Mesenchymal stem cell (in vitro differentiated cells and primary cell): ENCODE data around the gene BID.
A peak's percentile ranks its signal among the peaks of the same experiment; 100 is the strongest.

Source experiments
- DNase-seq: peaks from one replicate; pipeline ENCODE4 v3.0.0-alpha.2; 2013
- H2AFZ ChIP-seq: one replicate; pipeline ENCODE4 v1.6.1; 2013; ENCODE audit warnings: low read depth, mild to moderate bottlenecking, control low read depth, inconsistent platforms, low read length, moderate library complexity
- H2AK5ac ChIP-seq: 2 replicates; pipeline ENCODE4 v1.6.1; 2013; ENCODE audit warnings: low read length, moderate library complexity, mild to moderate bottlenecking, inconsistent platforms; ENCODE audit not compliant: severe bottlenecking
- H2BK120ac ChIP-seq: one replicate; pipeline ENCODE4 v1.6.1; 2013; ENCODE audit warnings: low read depth, mild to moderate bottlenecking, inconsistent platforms, low read length, moderate library complexity
- H2BK12ac ChIP-seq, 2 experiments: one replicate each; pipeline ENCODE4 v1.6.1; 2013; ENCODE audit warnings: inconsistent platforms in 2 of 2, low read length in 2 of 2, mild to moderate bottlenecking in 2 of 2, moderate library complexity in 2 of 2, control low read depth in 1 of 2
- H2BK15ac ChIP-seq: one replicate; pipeline ENCODE4 v1.6.1; 2013; ENCODE audit warnings: mild to moderate bottlenecking, low read depth, inconsistent platforms; ENCODE audit not compliant: poor library complexity, severe bottlenecking
- H2BK5ac ChIP-seq: 2 replicates; pipeline ENCODE4 v1.6.1; 2013; ENCODE audit warnings: low read depth, mild to moderate bottlenecking, low read length, control low read depth, inconsistent platforms; ENCODE audit not compliant: poor library complexity, severe bottlenecking
- H3K14ac ChIP-seq, 2 experiments: one replicate each; pipeline ENCODE4 v1.6.1; 2013; ENCODE audit warnings: inconsistent platforms in 2 of 2, low read length in 2 of 2, control low read depth in 1 of 2, mild to moderate bottlenecking in 1 of 2, moderate library complexity in 1 of 2
- H3K18ac ChIP-seq, 2 experiments: one replicate each; pipeline ENCODE4 v1.6.1; 2013; ENCODE audit warnings: inconsistent platforms in 2 of 2, low read length in 2 of 2, control low read depth in 1 of 2, low read depth in 1 of 2, mild to moderate bottlenecking in 1 of 2
- H3K23ac ChIP-seq, 2 experiments: one replicate each; pipeline ENCODE4 v1.6.1; 2013; ENCODE audit warnings: inconsistent platforms in 2 of 2, low read length in 2 of 2, mild to moderate bottlenecking in 2 of 2, moderate library complexity in 2 of 2, control low read depth in 1 of 2
- H3K27ac ChIP-seq: 2 replicates; pipeline ENCODE4 v1.5.1; 2013; ENCODE audit warnings: mild to moderate bottlenecking, moderate library complexity, low read length, control low read depth, inconsistent platforms; ENCODE audit not compliant: poor library complexity, severe bottlenecking
- H3K27me3 ChIP-seq, 2 experiments: 2 replicates each; pipeline versions ENCODE4 v1.6.1 to v1.7.0; 2013; ENCODE audit warnings: low read length in 2 of 2, mild to moderate bottlenecking in 2 of 2, moderate library complexity in 2 of 2, control low read depth in 1 of 2, inconsistent platforms in 1 of 2; ENCODE audit not compliant: control insufficient read depth in 1 of 2, insufficient read depth in 1 of 2
- H3K36me3 ChIP-seq, 2 experiments: 2 replicates each; pipeline versions ENCODE4 v1.6.1 to v1.7.0; 2013; ENCODE audit warnings: low read length in 2 of 2, control low read depth in 1 of 2, inconsistent platforms in 1 of 2, low read depth in 1 of 2, mild to moderate bottlenecking in 1 of 2; ENCODE audit not compliant: insufficient read depth in 2 of 2, control insufficient read depth in 1 of 2
- H3K4ac ChIP-seq, 2 experiments: one replicate each; pipeline ENCODE4 v1.6.1; 2013; ENCODE audit warnings: inconsistent platforms in 2 of 2, low read length in 2 of 2, mild to moderate bottlenecking in 2 of 2, moderate library complexity in 2 of 2, control low read depth in 1 of 2, low read depth in 1 of 2
- H3K4me1 ChIP-seq: 2 replicates; pipeline ENCODE4 v1.6.1; 2013; ENCODE audit warnings: low read depth, low read length, control low read depth; ENCODE audit not compliant: control insufficient read depth, insufficient read depth
- H3K4me2 ChIP-seq: 2 replicates; pipeline ENCODE4 v1.6.1; 2013; ENCODE audit warnings: low read length, mild to moderate bottlenecking, inconsistent platforms; ENCODE audit not compliant: poor library complexity, severe bottlenecking
- H3K4me3 ChIP-seq, 2 experiments: 2 replicates each; pipeline versions ENCODE4 v1.5.1 to v1.7.0; 2013; ENCODE audit warnings: low read length in 2 of 2, mild to moderate bottlenecking in 2 of 2, control low read depth in 1 of 2, low read depth in 1 of 2; ENCODE audit not compliant: insufficient read depth in 1 of 2
- H3K79me1 ChIP-seq: replicated peaks from 2 replicates; pipeline ENCODE4 v1.6.1; 2013; ENCODE audit warnings: mild to moderate bottlenecking, control low read depth, low read length, inconsistent platforms; ENCODE audit not compliant: poor library complexity, severe bottlenecking
- H3K9ac ChIP-seq: 2 replicates; pipeline ENCODE4 v1.7.0; 2013; ENCODE audit warnings: mild to moderate bottlenecking, low read length, moderate library complexity
- H3K9me3 ChIP-seq: 2 replicates; pipeline ENCODE4 v1.7.0; 2013; ENCODE audit warnings: mild to moderate bottlenecking, low read length; ENCODE audit not compliant: control insufficient read depth
- H4K8ac ChIP-seq: one replicate; pipeline ENCODE4 v1.6.1; 2013; ENCODE audit warnings: inconsistent platforms, mild to moderate bottlenecking, low read length, moderate library complexity
- H4K91ac ChIP-seq: one replicate; pipeline ENCODE4 v1.6.1; 2013; ENCODE audit warnings: mild to moderate bottlenecking, low read length, inconsistent platforms
- WGBS: methylation state at CpG from one replicate; pipeline ENCODE4 v1.1.7; 2013; ENCODE audit warnings: mixed read lengths; 5-methylcytosine and 5-hydroxymethylcytosine counted together

The BID gene

DNA sequence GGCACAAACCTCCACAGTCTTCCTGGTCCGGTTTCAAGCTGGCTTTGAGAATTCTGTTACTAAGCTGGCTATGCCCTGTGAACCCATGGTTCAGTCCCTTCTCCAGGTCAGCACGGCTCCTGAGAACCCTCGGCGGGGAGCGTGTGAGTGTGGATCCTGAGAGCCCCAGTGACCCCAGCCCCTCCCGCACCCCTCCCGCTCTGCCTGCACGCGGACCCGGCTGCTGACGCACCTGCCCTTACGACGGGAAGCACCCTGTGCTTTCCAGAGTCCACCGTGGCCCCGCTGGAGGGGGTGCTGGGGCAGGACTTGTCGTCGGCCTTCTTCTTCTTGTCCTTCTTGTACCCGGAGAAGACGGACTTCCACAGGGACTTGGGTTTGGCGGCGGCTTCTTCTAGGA lies 42.8 kb upstream of the BID start:
- H2AK5ac ChIP-seq: no peak overlapping the region

GRCh38 chr22:17816649-17817048 lies 42.4 kb upstream of the BID start:
- Histone ChIP-seq H2BK5ac (no peak overlapping the region), H4K8ac (no peak overlapping the region), H3K4me2 (no peak overlapping the region), H2BK120ac (no peak overlapping the region), H2AK5ac (no peak overlapping the region), H2AFZ (no peak overlapping the region), H3K9me3 (no peaks in the 10 kb centered on the region), H3K27me3 (no peaks in the 10 kb centered on the region), H3K18ac (no peak overlapping the region), H2BK12ac (no peak overlapping the region), H3K79me1 (peaks cover 38% of the 10 kb centered on the region), H3K27ac (no peak overlapping the region), H4K91ac (no peak overlapping the region), H3K23ac (no peak overlapping the region), H3K4me1 (no peaks in the 10 kb centered on the region), H3K36me3 (peaks cover 67 to 88% of the 10 kb centered on the region in 2 experiments), H3K9ac (no peak overlapping the region), H2BK15ac (no peak overlapping the region), H3K4ac (no peak overlapping the region), H3K4me3 (no peak overlapping the region), H3K14ac (no peak overlapping the region)
- no peak for DNase-seq
- whole genome bisulfite sequencing: 88% methylated on average over 14 of the region's 14 CpGs

More for the DNA sequence above, 42.8 kb upstream of the BID start:
- Histone ChIP-seq H4K8ac (no peak overlapping the region), H3K18ac (no peak overlapping the region), H3K14ac (no peak overlapping the region), H3K4me3 (no peak overlapping the region), H3K23ac (no peak overlapping the region), H4K91ac (no peak overlapping the region), H3K27ac (no peak overlapping the region), H2BK5ac (no peak overlapping the region), H3K4me2 (no peak overlapping the region), H2BK120ac (no peak overlapping the region), H3K4me1 (no peaks in the 10 kb centered on the region), H2AFZ (no peak overlapping the region), H2BK12ac (no peak overlapping the region), H3K9me3 (no peaks in the 10 kb centered on the region), H2BK15ac (no peak overlapping the region), H3K36me3 (peaks cover 68 to 88% of the 10 kb centered on the region in 2 experiments), H3K27me3 (no peaks in the 10 kb centered on the region), H3K4ac (no peak overlapping the region), H3K79me1 (peaks cover 40% of the 10 kb centered on the region), H3K9ac (no peak overlapping the region)
- WGBS: 97% methylated on average over 21 of the region's 21 CpGs
- no peak for DNase-seq

GRCh38 chr22:17815703-17816254 lies 41.5 kb upstream of the BID start:
- no peak overlapping the region for H2BK120ac ChIP-seq
- H3K4me1 ChIP-seq: no peaks in the 10 kb centered on the region
- peaks cover 63 to 88% of the 10 kb centered on the region in 2 experiments for H3K36me3 ChIP-seq
- no peak overlapping the region for H3K14ac ChIP-seq
- H2AK5ac ChIP-seq: no peak overlapping the region
- no peak overlapping the region for H4K8ac ChIP-seq
- H3K79me1 ChIP-seq: peaks cover 38% of the 10 kb centered on the region
- H3K4ac ChIP-seq: no peak overlapping the region
- H3K4me3 ChIP-seq: no peak overlapping the region
- no peak overlapping the region for H3K9ac ChIP-seq
- no peak overlapping the region for H3K23ac ChIP-seq
- H2BK12ac ChIP-seq: no peak overlapping the region
- H3K27me3 ChIP-seq: no peaks in the 10 kb centered on the region
- H3K18ac ChIP-seq: no peak overlapping the region
- no peak overlapping the region for H3K4me2 ChIP-seq
- 96% methylated on average over 15 of the region's 15 CpGs for WGBS
- no peak overlapping the region for H3K27ac ChIP-seq
- no peak overlapping the region for H2AFZ ChIP-seq
- no peak overlapping the region for H2BK15ac ChIP-seq
- H3K9me3 ChIP-seq: no peaks in the 10 kb centered on the region
- no peak for DNase-seq
- peak overlapping the region; percentile 20 for H2BK5ac ChIP-seq
- no peak overlapping the region for H4K91ac ChIP-seq

- Histone ChIP-seq H3K4me2 (no peak overlapping the region), H2BK120ac (no peak overlapping the region), H2BK5ac (no peak overlapping the region), H3K9me3 (no peaks in the 10 kb centered on the region), H3K9ac (no peak overlapping the region), H3K27ac (no peak overlapping the region), H3K4ac (no peak overlapping the region), H4K91ac (no peak overlapping the region), H3K4me3 (no peak overlapping the region), H2BK15ac (no peak overlapping the region), H3K23ac (no peak overlapping the region), H3K4me1 (no peaks in the 10 kb centered on the region), H2AFZ (no peak overlapping the region), H4K8ac (no peak overlapping the region), H2AK5ac (no peak overlapping the region), H3K18ac (no peak overlapping the region), H3K79me1 (peaks cover 40% of the 10 kb centered on the region), H3K27me3 (no peaks in the 10 kb centered on the region), H3K14ac (no peak overlapping the region), H3K36me3 (peaks cover 68 to 90% of the 10 kb centered on the region in 2 experiments), H2BK12ac (no peak overlapping the region)
- DNase-seq: no peak
- 91% methylated on average over 18 of the region's 20 CpGs for WGBS
Measured at GRCh38 chr22:17814830-17815229, 40.6 kb upstream of the BID start.
